ENCODE data around the gene MASP1. TPM values are rescaled to one million over a fixed set of nuclear protein-coding genes. Genes with fewer than 3 reads are reported as not detected.

The MASP1 gene, protein sequence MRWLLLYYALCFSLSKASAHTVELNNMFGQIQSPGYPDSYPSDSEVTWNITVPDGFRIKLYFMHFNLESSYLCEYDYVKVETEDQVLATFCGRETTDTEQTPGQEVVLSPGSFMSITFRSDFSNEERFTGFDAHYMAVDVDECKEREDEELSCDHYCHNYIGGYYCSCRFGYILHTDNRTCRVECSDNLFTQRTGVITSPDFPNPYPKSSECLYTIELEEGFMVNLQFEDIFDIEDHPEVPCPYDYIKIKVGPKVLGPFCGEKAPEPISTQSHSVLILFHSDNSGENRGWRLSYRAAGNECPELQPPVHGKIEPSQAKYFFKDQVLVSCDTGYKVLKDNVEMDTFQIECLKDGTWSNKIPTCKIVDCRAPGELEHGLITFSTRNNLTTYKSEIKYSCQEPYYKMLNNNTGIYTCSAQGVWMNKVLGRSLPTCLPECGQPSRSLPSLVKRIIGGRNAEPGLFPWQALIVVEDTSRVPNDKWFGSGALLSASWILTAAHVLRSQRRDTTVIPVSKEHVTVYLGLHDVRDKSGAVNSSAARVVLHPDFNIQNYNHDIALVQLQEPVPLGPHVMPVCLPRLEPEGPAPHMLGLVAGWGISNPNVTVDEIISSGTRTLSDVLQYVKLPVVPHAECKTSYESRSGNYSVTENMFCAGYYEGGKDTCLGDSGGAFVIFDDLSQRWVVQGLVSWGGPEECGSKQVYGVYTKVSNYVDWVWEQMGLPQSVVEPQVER
- not detected in 2 replicates for total RNA-seq (2014; rRNA removed; shearing (Covaris generic))

DNA sequence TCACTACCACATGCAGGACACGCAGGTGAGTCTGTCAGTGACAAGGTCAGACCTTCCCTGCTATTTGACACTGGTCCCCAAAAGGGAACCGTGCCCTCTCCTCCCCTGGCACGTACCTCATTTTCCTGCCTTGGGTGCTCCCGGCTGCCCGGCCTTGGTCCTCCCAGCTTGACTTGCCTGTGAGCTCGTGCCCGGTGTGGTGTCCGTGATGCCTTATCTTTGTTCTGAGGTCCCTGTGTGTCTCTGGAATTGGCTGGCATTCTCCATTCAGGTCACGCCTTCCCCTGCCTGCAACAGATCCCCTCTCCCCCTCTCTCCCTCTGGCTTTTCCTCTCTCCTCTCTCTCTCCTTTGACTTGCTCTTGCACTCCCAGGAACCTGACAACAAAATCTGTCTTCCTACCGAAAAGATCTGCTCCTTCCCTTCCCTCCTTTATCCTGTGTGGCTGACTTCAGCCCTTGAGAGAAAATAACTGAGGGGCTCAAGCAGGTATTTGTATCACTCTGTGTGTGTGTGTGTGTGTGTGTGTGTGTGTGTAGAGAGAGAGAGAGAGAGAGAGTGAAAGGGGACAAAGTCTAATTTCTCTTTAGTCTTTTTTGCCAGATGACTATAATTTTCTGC is at the start of gene MASP1:
Gene MASP1 (minus strand): TSS at position 226 of the 621 bp plus-strand sequence. CDS start 105 bp downstream, at position 121.
- DNase-seq (ENCODE audit: low read depth): peak; percentile 4

DNA sequence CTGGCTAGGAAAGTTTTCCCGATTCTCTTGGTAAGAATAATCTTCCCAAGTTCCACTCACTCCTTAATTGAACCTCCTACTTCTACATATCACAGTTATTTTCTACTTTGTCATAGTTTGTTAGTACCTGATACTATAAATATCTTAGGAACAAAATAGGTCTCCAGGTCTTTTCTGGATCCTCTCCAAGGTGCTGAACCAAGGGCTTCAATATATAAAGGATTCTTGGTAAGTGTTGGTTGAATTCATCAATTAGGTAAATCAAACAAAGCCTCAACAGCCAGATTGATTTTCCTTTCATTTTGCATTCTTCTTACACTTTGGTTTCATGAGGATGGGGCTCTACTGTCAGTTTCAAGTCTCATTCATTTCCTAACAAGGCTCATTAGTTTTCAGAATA is 49.0 kb upstream of the MASP1 start:
- no peak for DNase-seq (ENCODE audit: low read depth)

DNA sequence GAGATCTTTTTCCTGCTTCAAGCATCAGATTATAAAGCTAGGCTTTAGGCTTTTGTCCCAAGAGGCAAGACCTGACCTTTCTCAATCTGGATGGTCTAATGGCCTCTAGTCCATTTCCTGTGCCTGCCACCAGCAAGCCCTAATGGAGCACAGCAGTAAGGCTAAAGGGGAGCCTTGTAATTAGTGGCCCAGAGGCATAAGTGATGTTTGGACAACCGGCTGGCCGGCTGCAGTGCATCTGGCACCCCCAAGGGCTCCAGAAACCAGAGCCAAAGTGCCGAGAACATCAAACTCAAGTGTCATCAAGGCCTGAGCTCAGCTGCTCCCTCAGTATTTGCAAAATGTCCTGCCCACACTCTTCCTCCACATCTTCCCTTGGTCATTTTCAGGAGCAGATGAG is 44.8 kb upstream of the MASP1 start:
- DNase-seq (ENCODE audit: low read depth): no peak

DNA sequence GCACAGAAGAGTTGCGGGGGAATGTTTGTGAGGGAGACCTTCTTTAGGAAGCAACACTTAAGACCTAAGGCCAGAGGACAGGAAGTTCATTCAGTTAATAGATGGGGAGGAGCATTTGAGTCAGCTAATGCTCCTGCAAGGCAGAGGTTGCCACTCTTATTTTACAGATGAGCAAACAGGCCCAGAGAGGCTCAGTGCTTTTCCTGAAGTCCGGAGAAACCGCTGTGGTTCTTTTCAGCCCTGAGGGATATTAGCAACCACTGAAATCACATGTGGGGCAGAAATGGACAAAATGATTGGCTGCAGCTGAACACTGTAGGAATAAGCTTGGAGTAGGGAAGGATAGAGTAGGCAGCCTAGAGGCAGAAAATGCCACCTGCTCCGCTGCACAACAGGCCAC is 43.4 kb upstream of the MASP1 start:
- no peak for DNase-seq (ENCODE audit: low read depth)

DNA sequence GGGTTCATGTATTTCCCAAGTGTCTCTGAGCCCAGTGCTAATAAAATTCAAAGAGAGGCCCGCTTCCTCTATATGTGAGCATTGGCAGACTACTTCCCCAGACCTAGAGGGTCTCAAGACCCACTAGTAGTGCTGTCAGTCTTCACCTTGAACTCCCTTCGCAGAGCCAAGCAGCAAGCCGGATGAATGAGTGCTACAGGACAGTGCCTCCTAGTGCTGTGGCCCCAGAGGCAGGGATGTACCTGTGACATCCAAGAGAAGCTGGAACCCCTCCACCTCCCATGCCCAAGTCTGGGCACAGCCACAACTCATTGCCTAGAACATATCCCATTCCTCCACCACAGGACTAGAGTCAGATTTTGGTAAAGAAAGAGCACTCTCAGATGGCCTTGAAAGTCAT is 37.2 kb upstream of the MASP1 start:
- no peak for DNase-seq (ENCODE audit: low read depth)

DNA sequence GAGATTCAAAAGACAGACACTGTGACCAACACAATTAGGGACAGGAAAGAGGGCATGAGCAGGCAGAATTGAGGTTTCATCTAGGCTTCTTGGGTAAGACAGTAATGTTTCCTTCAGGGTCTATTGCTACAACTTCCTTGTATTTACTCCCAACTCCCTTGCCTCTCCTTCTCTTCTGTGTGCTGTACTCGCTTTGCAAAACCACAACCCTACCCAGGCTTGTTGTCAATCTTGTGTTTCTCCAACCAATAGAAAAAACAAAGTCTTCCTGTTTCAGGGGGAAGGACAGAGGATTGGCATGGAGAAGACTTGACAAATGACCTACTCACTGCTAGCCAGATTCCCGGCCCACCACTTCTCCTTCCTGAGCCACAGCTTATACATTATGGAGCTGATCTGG is 36.3 kb upstream of the MASP1 start:
- DNase-seq (ENCODE audit: low read depth): no peak

DNA sequence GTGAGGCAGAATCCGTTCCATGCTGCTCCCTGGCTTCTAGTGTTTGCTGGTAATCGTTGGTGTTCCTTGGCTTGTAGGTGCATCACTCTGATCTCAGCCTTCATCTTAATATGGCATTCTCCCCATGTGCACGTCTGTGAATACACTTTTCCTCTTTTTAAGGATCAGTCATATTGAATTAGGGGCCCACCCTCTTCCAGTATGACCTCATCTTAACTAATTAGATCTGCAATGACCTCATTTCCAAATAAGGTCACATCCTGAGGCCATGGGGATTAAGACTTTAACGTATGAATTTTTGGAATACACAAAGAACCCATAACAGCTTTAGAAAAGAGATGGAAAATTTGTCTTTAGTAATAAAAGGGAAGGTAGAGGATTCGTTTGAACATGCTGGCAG is 34.1 kb upstream of the MASP1 start:
- no peak for DNase-seq (ENCODE audit: low read depth)

DNA sequence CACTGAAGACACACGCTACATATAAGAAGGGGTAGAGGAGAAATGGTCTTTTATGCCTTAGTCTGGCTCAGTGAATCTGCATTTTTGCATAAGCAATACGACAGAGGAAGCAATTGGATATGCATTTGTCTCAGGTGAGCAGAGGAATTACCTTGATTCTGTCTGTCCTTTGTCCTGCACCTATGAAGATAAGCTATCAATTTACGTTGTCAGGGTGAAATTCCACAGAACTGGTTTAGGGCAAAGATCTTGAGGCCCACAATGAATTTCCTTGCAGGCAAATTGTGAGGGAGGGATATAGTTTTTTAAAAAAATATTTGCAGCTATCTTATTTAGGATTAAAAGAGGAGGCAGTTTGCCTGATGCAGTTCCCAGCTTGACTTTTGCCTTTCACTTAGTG is 31.6 kb upstream of the MASP1 start:
- no peak for DNase-seq (ENCODE audit: low read depth)

DNA sequence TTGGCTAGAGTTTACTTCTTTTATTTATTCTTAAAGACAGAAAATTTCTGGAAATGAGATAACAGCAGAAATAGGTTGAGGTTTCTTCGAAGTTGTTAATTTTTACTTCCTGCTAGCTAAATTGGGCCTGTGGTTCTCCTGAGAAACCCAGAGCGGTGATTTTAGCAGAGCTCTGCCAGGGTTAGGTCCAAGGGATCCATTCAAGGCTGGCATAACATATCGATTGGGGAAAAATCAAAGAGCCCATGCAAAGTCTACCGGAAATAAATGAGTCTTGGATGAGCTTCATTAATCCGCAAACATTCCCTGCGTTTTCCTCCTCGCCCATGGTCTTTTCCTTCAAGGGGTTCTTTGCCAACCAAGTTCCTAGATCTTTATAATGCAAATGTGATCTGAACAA is 30.8 kb upstream of the MASP1 start:
- no peak for DNase-seq (ENCODE audit: low read depth)

DNA sequence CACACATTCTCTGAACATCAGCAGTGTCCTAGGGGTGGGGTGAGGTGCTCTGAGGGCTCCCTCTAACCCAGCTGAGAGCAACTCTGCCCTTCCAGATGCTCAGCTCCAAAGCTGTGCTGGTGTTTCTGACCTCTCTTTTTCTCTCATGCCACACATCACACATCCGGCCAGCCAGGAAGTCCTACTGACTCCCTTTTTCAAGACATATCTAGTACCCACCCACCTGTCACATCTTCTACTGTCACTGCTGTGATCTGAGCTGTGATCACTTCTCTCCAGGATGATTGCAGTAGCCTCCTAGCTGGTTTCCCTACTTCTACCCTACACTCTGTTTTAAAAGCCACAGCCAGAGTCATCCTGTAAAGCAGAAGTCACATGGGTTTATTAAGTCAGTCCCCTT is 30.2 kb upstream of the MASP1 start:
- DNase-seq (ENCODE audit: low read depth): no peak

DNA sequence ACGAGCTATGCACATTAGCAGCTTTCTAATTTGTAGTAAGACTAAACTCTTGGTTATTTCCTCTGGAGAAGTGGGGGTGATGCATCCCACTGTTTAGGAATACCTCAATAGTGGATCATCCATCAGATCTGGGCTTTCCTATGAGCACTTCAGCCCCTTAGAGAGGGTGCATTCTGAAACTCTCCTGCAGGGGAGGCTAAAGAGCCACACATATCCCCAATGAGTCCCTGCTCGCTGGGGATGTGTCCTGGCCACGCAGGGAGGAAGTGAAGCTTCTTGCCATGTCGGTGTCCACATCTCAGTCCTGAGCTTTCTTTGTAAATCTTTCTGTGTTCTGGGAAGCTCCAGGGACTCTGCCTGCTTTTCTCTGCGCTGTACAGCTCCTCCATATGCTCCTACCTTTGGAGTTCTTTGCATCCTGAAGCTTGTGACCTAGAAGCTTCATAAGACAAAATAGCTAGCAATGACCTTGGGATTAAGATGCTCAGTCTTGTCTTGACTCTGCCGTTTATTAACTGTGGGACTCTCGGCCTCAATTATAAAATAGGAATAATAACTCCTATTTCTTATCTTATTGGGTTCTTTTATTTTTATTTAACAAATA is 28.3 kb upstream of the MASP1 start:
- peak; percentile 79 for DNase-seq (ENCODE audit: low read depth)

DNA sequence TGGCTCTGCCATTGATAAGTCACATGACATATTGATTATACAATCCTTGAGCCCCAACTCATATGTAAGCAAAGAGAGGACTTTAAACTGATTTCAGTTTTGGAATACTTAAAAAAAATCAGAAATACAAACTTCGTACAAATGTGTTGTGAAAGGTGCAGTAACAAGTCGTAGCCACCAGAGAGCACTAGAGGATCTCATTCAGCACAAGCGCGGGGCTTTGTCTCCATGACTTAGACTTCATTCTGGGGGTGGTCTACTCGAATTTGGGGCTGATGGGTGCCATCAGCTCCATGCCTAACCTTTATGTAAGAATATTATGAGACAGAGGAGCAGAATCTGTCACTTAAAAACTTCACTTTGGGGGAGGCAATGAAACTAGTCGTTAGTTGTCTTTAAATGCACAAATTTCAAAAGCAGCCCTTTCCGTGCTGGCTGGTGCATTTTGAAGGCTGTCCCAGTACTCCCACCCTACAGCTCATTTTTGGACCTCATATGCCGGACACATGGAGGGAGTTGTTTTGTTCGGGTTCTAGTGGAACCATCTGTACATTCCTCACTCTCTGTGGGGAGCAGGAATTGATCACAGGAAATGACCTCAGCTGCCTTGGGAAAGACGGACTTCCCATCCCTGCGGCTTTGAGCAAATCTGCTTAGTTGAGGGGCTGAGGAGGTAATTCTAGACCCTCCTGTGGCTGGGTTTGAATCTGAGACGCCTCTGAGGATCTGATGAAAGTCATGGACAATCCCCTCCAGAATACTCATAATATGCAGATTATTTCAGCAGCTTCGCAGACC is 27.5 kb upstream of the MASP1 start:
- peak; percentile 80 for DNase-seq (ENCODE audit: low read depth)

DNA sequence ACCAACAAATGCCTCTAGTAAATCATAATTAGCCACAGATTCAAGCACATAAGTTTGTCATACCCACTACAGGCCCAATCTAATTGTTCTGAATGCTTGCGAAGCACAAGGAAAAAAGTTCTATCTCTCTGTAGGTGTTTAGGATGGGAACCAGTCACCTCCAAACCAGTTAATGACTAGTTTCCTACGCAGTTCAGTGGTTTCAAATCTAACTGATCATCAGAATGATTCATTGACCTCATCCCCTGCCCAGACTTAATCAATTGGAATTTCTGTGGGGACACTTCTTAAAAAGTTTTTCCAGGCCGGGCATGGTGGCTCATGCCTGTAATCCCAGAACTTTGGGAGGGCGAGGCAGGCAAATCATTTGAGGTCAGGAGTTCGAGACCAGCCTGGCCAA is 24.3 kb upstream of the MASP1 start:
- DNase-seq (ENCODE audit: low read depth): no peak

DNA sequence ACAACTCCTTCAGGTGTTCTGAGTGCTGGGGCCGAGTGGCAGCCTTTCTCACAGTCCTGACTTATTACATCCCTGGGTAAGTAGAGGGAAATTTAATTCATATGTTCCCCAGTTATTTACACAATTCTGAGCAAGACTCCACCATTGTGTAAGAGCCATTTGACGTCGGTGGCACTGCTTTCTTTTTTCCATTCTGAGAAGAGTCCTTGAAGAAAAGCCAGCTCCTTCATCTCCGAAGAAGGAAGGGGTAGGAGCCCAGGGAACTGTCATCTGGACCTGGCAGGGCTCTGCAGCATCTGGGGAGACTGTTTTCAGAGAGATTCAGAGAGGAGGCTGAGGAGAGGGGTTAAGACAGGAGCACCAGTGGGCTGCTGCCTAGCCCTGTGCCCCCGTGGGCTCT is 22.6 kb upstream of the MASP1 start:
- DNase-seq (ENCODE audit: low read depth): no peak

DNA sequence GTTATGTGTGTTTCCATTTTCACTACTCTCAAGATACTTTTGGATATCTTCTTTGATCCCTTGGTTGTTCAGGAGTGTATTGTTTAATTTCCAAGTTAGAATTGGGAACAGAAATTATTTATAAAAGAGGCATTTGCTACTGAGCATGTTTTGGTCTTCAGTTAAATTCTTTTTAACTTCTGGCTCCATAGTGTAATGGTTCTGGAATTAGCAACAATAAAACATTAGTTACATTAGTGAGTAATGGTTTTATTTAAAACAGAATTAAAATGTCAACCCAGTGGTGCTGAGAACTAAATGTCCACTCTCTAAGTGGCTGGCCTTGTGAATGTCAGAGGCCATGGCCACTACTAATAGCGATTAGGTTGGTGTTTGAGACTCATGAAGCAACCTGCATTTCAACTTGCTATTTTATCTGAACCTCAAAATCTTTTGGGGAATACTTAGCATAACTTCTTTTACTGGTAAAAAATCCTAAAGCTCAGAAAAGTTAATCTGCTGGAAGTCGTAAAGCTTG is 19.5 kb upstream of the MASP1 start:
- no peak for DNase-seq (ENCODE audit: low read depth)

DNA sequence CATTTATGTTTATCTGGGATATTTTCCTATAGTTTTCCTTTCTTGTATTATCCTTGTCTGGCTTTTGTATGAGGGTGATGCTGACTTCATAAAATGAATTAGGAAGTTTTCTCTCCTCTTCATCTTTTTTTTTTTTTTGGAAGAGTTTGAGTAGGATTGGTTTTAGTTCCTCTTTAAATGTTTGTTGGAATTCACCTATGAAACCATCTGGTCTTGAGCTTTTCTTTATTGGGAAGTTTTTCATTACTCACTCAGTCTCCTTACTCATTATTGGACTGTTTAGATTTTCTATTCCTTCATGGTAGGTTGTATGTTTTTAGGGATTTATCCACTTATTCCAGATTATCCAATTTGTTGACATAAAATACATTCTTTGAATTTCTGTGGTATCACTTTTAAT is 18.7 kb upstream of the MASP1 start:
- DNase-seq (ENCODE audit: low read depth): no peak

DNA sequence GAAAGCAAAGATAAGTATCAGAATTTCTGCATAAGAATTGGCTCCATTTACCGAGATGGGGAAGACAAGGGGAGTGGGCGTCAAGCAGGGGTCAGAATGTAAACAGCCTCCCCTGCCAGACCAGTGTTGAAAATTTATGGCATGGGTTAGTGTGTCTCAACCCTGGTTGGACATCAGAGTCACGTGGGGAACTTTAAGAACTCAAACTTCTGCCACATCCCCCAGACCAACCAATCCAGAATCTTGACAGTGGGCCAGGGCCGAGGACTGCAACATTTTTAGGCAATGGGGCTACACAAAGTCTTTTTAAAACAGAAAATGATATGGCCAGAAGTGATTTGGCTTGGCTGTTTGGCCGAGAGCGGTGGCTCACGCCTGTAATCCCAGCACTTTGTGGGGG is 14.3 kb upstream of the MASP1 start:
- DNase-seq (ENCODE audit: low read depth): no peak

DNA sequence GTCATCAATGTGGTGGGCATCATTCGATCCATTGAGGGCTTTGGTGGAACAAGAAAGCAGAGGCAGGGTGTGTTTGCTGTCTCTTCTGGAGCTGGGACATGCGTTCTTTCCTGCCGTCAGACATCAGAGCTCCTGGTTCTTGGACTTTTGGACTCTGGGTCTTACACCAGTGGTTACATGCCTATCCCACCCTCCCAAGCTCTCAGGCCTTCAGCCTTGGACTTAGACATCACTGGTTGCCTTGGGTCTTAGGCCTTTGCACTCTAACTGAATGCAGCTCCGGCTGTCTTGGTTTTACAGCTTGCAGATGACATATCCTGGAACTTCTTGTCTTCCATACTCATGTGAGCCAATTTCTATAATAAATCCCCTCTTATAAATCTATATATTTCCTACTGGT is 8.1 kb upstream of the MASP1 start:
- DNase-seq (ENCODE audit: low read depth): no peak

DNA sequence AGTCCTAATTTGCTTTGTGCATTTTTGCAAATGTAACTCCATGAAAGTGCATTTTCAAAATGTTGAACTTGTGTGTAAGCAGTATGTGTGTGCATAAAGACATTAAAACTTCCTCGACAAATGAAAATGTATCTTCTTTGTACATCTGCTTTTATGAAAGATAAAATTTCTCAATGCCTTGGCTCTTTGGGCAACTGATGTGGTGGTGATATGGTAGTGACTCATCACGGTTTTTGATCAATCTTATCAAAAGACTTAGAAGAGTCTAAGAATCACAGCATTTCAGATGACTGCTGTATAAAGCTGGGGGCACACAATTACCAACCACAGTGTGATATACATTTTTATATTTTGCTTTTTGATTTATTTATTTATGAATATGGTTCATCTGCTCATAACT is 5.4 kb upstream of the MASP1 start:
- DNase-seq (ENCODE audit: low read depth): no peak

DNA sequence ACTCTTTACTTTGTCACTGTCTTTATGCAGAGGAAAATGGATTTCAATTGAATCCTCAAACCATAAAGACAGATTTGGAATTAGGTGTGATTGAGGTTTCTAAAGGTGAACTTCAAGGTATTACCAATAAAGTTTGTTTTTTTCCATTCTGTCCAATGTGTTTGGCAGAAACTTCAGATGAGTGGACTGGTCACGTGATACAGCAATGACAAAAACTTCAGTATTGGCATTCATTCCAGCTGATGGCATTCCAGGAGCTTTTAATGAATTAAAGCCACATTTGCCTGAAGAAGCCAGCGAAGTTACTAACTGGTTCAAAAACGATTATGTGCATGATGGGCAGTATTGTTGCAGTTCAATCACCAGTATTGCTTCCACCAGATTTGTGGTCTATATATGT is 4.5 kb upstream of the MASP1 start:
- DNase-seq (ENCODE audit: low read depth): no peak

DNA sequence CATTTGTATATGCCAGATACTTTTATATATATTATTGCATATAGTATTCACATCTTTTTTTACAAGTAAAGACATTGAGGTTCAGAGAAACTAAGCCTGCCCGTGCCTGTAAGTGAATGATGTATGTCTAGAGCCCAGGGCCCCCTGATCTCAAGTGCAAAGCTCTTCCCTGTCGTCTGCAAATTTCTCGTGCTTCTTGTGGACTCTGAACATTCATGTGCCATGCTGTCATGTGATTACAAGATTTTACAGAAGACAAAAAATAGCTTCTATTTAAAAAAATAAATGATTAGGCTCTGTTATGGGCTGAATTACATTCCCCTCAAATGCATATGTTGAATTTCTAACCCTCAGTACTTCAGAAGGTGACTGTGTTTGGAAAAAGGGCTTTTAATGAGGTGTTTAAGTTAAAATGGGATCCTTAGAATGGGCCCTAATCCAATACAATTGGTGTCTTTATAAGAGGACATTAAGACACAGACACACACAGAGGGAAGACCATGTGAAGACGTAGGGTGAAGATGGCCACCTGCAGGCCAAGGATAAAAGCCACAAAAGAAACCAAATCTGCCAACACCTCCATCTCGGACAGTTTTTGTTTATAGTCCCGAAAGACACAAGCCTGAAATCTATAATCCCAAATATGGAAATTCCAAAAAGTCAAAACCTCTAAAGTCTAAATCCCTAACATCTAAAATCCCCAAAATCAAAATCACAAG is 3.9 kb upstream of the MASP1 start:
- DNase-seq (ENCODE audit: low read depth): no peak
